ENCODE measurements around the gene ADAM12. TPM values are rescaled to one million over a fixed set of nuclear protein-coding genes. Genes with fewer than 3 reads are reported as not detected.

The ADAM12 gene
- total and polyA plus RNA-seq, 11 donors = 0.04 to 11.2 (median 0.82) TPM; not detected in 1

DNA sequence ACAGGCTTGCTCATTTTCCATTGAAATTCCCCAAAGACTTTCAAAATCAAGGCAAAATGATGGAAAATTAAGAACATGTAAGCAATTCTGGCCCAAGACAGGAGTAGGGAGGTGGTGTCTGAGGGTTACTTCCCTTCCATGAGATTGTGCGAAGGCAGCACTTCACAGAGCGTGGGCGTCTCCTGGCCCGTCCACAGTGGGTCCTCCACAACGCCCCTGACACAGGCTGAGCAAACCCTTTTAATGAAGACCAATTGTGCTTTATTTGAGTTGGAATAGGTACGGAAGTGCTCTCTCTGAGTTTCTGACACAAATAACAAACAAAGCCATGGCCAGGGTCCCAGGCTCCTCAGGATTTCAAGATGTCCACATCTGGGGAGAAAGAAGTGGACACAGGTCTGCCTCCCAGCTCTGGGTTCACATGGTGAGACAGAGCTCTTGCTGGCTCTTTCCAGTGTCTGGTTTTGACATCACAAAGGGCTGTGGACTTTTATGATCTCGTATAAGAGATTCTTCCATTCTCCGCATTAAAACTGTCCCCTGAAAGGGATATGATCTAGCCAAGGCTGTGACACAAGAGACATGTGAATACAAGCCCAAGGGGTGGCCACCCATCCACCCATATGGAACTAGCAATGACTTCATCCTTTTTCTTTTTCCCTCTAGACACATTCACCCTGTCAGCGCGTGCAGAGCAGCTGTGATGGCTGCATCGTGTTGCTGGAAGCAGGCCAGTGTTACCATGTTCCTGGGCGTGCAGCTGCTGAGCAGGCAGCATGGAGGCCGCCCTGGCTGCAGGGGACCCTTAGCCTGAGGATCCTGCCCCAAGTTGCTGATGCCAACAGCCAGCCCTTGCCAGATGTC lies 145.6 kb downstream of the ADAM12 start:
- intact Hi-C loops (cut with DNase I) = no loop called here
- Histone ChIP-seq H3K27ac (peak overlapping the region in 5 of 12 donors; percentile 19 to 61 (median 24)), H3K36me3 (no peaks in the 10 kb centered on the region), H3K4me3 (no peak overlapping the region), H3K4me1 (peaks cover 0 to 11% (median 0%) of the 10 kb centered on the region in 12 donors), H3K27me3 (peaks cover 0 to 4% (median 0%) of the 10 kb centered on the region in 9 donors), H3K9me3 (no peaks in the 10 kb centered on the region)
- WGBS, 4 donors = 50 to 58% (median 56%) methylated on average over 13 of the region's 13 CpGs
- peak; percentile 71 to 75 (median 72) for ATAC-seq
- TF ChIP-seq POLR2A (IDR thresholded peaks at IDR 0.05) = no peak
- TF ChIP-seq, protein P1, sequence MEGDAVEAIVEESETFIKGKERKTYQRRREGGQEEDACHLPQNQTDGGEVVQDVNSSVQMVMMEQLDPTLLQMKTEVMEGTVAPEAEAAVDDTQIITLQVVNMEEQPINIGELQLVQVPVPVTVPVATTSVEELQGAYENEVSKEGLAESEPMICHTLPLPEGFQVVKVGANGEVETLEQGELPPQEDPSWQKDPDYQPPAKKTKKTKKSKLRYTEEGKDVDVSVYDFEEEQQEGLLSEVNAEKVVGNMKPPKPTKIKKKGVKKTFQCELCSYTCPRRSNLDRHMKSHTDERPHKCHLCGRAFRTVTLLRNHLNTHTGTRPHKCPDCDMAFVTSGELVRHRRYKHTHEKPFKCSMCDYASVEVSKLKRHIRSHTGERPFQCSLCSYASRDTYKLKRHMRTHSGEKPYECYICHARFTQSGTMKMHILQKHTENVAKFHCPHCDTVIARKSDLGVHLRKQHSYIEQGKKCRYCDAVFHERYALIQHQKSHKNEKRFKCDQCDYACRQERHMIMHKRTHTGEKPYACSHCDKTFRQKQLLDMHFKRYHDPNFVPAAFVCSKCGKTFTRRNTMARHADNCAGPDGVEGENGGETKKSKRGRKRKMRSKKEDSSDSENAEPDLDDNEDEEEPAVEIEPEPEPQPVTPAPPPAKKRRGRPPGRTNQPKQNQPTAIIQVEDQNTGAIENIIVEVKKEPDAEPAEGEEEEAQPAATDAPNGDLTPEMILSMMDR (IDR thresholded peaks at IDR 0.05) = no peak
- DNase-seq = peak in 4 of 5 donors; percentile 42 to 80 (median 62)

DNA sequence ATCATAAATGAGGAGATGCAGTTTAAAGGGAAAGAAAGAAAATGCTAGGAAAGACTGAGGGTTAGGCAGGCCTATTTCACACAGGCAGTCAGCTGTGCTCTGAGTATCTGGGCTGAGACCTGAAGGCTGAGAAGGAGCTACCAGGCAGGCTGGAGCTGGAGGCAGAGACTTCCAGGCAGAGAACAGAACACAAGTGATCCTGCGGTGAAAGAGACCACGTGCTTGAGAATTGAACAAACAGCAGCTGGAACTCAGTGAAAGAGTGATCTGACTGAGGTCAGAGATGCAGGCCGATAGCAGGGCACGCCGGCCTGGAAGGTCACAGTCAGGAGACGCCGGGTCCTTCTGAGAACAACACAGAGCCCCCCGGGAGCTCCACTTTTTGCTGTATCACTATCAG lies 147.8 kb downstream of the ADAM12 start:
- WGBS, 4 donors = 74 to 84% (median 77%) methylated on average over 8 of the region's 8 CpGs
- intact Hi-C loops (cut with DNase I) = no loop called here
- Histone ChIP-seq H3K9me3 (no peaks in the 10 kb centered on the region), H3K4me3 (no peak overlapping the region), H3K36me3 (no peaks in the 10 kb centered on the region), H3K4me1 (peaks cover 0 to 11% (median 0%) of the 10 kb centered on the region in 12 donors), H3K27ac (no peak overlapping the region), H3K27me3 (peaks cover 0 to 4% (median 0%) of the 10 kb centered on the region in 9 donors)
- DNase-seq = no peak
- TF ChIP-seq, protein P1 (IDR thresholded peaks at IDR 0.05) = no peak
- no peak for TF ChIP-seq POLR2A (IDR thresholded peaks at IDR 0.05)
- peak in 1 of 4 donors; percentile 8 for ATAC-seq

DNA sequence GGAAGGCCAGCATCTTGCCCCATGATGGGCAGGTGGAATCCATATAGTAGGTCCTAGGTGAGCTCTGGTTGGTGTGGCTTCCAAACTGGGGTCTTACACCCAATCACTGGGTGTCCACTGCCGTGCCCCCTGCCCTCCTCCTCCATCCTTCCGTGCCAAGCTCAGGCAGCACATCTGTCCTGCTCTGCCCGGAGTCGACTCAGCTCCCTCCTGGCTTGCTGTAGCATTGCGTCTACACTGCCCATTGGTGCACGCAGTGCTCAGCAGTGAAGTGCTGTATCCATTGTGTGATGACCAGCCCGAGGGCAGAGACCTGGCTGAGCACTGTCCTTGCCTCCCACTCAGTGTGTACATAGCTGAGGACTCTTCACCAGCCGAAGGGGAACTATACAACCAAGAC lies 148.4 kb downstream of the ADAM12 start:
- no peak for DNase-seq
- Histone ChIP-seq H3K27me3 (peaks cover 0 to 4% (median 0%) of the 10 kb centered on the region in 9 donors), H3K36me3 (no peaks in the 10 kb centered on the region), H3K4me3 (no peak overlapping the region), H3K9me3 (no peaks in the 10 kb centered on the region), H3K4me1 (peaks cover 0 to 11% (median 0%) of the 10 kb centered on the region in 12 donors), H3K27ac (no peak overlapping the region)
- 84 to 94% (median 91%) methylated on average over 7 to 8 of the region's 8 CpGs for WGBS, 4 donors
- intact Hi-C loops (cut with DNase I) = no loop called here
- ATAC-seq = no peak
- TF ChIP-seq, protein P1 (IDR thresholded peaks at IDR 0.05) = no peak
- TF ChIP-seq POLR2A (IDR thresholded peaks at IDR 0.05) = no peak

DNA sequence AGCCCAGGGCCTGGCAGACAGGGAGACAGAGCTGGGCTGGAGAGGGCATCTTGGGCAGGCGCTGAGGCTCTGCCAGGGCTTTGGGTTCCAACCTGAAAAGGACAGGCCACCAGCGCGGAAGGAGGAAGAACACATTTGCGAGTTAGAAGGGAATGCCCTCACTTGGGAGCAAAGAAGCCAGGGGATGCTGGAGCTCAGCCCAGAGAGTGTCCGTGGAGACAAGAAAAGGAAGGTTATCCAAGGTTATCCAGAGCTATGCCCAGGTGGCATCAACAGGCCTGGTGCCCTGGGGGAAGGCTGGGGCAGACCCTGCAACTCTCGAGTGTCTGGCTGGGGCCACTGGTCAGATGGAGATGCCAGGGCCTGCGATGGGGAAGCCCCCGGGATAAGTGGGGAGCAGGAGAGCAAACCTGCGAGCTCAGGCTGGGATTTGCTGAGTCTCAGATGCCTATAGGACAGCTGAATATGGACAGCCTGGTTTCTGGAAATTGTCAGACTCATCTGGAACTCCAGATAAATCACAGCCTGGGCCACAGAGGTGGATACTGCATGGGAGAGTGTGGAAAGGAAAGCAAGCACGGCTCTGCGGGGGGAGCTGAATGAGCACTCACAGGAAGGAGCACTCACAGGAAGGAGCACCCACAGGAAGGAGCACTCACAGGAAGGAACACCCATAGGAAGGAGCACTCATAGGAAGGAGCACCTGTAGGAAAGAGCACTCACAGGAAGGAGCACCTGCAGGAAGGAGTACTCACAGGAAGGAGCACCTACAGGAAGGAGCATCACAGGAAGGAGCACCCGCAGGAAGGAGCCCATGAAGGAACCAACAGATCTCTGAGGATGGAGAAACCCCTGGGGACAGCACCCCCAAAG lies 152.1 kb downstream of the ADAM12 start:
- ATAC-seq (peak in 1 of 4 donors; percentile 9), DNase-seq (no peak)
- H3K36me3 ChIP-seq = no peaks in the 10 kb centered on the region
- H3K4me3 ChIP-seq = no peak overlapping the region
- H3K27ac ChIP-seq = no peak overlapping the region
- peaks cover 0 to 12% (median 2%) of the 10 kb centered on the region in 9 donors for H3K27me3 ChIP-seq
- 72 to 80% (median 76%) methylated on average over 12 of the region's 12 CpGs for WGBS, 4 donors
- no peak for TF ChIP-seq POLR2A (IDR thresholded peaks at IDR 0.05)
- TF ChIP-seq, protein P1 (IDR thresholded peaks at IDR 0.05) = no peak
- intact Hi-C loops (cut with DNase I) = no loop called here
- H3K4me1 ChIP-seq = no peaks in the 10 kb centered on the region
- H3K9me3 ChIP-seq = no peaks in the 10 kb centered on the region
